GM20000 (cell line): Measurements from ENCODE around the gene ENTPD1.
"Not testable (repeated sequence)": the region's sequence is repeated elsewhere in the genome, so short reads cannot be mapped to it uniquely, and the experiment has no call there.

Source experiments
- DNase-seq: peaks from one replicate; pipeline ENCODE4 v3.0.0; 2012; ENCODE audit warnings: low spot score
- TF ChIP-seq, protein P1 (sequence below): IDR thresholded peaks from 2 replicates; pipeline ENCODE4 v1.5.1; 2012; ENCODE audit warnings: mild to moderate bottlenecking, control low read depth; ENCODE audit errors: extremely low read depth, missing control alignments

The ENTPD1 gene

DNA sequence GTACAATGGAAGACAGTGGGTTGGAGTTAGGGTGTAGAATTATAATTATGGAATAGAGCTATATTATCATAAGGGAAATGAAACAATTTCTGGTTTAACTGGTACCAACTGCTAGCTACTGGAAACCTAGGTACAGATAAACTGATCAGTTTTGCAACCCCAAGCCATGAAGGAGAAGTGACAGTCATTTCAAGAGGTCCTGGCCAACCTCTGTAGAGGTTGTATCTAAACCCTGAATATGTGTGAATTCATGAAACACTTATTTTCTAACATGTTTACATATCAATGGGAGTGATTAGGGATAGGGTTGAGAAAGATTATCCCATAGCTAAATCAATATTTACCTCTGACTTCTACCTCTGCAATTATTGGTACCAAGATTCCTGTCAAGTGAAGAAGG, 121.9 kb downstream of the ENTPD1 start:
- TF ChIP-seq, protein P1, sequence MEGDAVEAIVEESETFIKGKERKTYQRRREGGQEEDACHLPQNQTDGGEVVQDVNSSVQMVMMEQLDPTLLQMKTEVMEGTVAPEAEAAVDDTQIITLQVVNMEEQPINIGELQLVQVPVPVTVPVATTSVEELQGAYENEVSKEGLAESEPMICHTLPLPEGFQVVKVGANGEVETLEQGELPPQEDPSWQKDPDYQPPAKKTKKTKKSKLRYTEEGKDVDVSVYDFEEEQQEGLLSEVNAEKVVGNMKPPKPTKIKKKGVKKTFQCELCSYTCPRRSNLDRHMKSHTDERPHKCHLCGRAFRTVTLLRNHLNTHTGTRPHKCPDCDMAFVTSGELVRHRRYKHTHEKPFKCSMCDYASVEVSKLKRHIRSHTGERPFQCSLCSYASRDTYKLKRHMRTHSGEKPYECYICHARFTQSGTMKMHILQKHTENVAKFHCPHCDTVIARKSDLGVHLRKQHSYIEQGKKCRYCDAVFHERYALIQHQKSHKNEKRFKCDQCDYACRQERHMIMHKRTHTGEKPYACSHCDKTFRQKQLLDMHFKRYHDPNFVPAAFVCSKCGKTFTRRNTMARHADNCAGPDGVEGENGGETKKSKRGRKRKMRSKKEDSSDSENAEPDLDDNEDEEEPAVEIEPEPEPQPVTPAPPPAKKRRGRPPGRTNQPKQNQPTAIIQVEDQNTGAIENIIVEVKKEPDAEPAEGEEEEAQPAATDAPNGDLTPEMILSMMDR = no peak
- DNase-seq = no peak

DNA sequence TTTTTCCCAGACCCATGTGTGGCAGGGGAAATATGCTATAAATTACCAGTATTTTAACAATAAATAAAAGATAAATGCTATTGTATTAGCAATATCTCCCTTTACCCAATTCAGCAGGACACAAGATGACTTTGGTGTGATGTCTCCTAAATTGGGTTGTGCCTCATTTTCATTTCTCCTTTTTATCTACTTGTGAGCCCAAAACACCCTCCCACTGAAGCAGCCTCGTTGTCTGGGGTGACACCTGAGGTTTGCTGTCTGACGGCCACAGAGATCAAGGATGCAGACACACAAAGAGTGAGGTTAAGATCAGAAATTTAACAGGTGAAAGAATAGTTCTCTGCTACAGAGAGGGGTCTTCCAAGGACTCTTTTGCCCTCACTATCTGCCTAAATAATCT, 124.7 kb downstream of the ENTPD1 start:
- TF ChIP-seq, protein P1 = no peak
- DNase-seq = peak; percentile 38

DNA sequence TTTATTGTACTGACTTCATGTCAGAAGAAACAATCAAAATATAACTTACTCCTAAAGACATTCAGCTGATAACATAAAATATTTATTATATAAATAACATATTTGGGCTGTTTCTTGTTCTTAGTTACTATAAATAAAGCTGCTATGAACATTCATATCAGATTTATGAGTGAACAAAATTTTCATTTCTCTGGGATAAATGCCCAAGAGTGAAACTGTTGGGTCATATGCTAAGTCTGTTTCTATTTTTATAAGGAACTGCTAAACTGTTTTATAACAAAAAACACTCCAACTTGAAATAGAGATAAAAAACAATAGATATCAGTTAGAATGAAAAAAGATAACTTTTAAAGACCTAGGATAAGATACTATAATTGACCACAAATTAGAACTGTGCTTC, 125.4 kb downstream of the ENTPD1 start:
- TF ChIP-seq, protein P1 = no peak
- no peak for DNase-seq

DNA sequence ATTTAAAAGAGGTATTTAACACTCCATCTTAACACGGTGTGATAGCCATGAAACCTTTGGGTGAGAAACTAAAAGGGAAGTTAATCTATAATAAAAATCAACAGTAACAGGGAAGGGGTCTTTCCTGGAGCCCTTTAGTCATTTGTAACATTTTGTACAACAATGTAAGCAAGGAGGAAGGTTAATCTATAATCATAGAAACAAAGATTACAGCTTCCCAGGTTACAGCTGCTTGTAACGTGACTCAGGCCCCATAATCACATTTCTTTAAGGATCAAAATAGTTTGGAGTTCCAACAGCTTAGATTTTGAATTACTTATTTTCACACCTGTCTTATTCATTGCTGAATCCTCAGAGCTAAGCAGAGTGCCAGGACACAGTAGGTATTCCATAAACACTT, 133.9 kb downstream of the ENTPD1 start:
- TF ChIP-seq, protein P1 = no peak
- DNase-seq = no peak

DNA sequence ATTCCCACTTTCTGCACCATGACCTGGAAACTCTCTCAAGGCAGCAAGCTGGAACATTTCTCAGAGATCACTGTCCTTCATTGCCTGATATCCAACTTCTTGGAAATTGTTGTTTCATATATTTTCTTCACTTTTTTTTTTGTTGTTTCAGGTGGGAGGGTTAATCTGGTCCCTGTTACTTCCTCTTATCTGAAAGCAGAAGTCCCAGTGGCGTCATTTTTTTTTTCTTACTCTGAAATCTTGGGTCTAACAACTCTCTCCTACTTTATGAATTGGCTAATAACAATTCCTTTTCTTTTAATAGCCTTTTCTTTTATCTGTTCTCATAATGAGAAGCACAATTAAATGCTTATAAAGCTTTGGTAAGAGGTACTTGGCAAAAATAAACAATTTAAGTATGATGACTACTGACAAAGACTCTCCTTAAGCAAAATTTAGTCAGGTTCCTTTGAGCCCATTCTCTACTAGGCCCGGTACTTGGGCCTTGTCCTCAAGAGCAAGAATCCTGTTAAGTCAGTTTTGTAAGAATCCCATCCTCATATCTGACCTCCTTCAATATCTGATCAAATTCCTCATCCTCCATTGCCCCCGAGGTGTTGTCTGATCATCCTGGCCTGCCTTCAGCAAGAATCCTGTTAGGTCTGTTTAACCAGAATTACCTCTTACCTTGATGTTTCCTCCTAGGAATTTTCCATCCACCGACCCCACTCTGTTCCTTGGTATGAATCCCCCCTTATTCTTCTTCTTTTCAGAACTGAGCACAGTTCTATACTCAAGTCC, 140.3 kb downstream of the ENTPD1 start:
- TF ChIP-seq, protein P1 = no peak
- DNase-seq = no peak

DNA sequence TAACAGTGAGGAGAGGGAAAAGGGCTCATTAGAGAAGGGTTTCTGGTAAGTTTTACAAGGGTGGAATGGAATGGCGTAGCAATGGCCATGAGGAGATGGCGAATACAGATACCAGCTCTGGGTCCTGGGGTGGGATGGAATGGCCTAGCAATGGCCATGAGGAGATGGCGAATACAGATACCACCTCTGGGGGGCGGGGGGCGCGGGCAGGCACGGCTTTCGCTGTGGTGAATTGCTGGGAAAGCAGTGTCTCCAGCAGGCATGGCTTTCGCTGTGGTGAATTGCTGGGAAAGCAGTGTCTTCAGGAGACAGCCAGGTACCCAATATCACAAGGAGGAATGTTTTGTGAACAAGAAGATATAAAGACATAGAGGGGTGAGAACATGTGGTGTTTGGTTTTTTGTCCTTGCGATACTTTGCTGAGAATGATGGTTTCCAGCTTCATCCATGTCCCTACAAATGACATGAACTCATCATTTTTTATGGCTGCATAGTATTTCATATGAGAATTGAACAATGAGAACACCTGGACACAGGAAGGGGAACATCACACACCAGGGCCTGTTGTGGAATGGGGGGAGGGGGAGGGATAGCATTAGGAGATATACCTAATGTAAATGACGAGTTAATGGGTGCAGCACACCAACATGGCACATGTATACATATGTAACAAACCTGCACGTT, 150.1 kb downstream of the ENTPD1 start:
- not testable (repeated sequence) for DNase-seq

DNA sequence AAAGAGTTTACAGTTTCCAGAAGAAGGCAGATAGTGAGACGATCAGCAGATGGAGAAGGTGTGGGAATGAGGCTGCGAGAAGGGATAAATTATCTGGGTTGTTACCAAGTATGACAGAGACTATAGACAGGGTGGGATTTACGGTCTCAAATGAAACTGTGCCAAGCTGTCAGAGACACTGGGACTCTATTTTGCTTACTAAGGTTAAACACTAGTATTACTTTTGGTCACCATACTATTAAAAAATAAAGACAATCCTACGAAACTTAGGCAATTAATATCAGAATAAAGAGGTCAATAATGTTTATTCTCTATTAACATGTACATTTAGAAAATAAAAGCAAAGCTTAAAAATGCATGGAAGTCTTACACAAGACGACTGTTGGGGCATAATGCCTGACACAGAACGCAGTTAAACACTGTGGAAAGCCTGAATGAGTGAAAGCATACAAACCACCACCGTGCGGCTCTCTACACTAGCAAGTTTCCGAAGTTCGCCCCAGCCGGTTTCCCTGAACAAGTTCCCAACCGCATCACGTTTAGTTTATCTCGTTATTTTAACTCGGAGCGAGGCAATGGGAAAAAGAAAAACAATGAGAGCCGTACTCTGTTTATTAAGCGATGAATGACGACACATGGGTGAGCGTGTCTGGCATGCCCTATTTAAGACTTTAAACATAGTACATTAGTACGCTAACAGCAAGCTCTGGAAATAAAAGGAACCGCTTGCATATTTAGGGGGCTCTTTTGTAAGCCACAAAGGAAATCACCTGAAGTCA, 150.9 kb downstream of the ENTPD1 start:
- TF ChIP-seq, protein P1 = no peak
- peak; percentile 58 for DNase-seq
